ENCODE measurements around the gene THRB.

The THRB gene

DNA sequence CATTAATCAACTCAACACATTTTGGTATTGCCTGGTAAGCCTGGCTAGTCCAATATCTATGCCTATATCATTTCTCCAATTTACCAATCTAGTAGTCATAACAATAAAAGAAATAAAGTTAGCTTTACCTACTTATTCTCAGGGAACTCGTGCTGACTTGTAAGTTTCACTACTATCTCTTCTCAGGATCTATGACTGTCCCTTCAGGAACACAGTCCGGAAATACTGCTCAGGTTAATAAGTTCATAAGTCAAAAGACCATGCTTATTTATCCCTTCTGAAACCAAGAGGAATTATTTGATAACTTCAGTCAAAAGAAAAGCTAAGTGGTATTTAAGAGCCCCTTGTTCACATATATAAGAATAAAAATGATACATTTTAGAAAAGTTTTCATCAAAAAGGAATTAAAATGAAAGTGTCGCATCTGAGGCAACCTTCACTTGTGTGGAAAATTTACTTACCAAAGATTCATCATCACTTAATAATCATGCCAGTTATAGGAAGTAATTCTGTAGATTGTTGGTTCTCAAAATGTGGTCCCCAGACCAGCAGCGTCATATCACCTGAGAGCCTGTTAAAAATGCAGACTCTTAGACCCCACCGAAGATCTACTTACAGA is 15.5 kb upstream of the THRB start:
- DNase-seq = no peak

DNA sequence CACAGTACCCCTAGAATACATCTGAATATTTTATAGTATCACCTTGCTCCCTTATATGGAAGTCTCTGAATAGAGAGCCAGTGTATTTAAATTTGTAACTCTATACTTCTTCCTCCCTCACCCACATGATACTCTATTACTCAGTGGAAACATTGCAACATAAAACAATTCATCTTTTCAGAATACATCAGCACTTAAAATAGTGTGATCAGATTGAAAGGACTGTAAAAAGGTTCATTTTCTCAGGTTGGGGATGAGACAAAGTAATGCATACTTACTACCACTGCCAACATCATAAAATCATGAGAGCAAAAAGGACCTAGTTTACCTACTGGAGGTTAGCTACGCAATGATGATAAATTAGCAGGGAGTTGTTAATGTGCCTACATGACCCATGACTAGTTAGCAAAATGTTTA is 13.8 kb upstream of the THRB start:
- DNase-seq = no peak

DNA sequence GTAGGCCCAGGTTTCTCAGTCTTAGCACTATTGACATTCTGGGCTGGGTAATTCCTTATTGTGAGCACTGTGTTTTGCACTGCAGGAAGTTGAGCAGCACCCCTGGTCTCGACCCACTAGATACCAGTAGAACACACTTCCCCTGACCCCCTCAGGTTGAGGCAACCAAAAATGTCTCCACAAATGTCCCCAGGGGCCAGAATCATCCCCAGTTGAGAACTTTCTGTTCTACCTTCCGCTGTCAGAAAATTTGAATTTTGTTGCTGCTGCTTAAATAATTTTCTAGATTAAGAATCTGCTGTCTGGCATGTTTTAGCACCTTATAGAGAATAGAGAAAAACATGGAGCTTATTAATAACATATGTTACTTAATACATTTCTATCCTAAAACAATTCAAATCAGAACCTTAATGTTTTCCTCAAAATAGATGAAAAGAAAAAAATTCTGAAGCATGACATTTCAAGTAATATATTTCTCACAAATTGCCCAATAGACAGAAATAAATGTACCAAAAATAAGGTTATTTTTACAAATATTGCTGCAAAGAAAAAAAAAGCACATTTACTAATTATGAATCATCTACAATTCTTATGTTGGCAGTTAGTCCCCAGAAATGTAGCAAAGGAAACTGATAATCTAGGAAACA is 13.2 kb upstream of the THRB start:
- no peak for DNase-seq

DNA sequence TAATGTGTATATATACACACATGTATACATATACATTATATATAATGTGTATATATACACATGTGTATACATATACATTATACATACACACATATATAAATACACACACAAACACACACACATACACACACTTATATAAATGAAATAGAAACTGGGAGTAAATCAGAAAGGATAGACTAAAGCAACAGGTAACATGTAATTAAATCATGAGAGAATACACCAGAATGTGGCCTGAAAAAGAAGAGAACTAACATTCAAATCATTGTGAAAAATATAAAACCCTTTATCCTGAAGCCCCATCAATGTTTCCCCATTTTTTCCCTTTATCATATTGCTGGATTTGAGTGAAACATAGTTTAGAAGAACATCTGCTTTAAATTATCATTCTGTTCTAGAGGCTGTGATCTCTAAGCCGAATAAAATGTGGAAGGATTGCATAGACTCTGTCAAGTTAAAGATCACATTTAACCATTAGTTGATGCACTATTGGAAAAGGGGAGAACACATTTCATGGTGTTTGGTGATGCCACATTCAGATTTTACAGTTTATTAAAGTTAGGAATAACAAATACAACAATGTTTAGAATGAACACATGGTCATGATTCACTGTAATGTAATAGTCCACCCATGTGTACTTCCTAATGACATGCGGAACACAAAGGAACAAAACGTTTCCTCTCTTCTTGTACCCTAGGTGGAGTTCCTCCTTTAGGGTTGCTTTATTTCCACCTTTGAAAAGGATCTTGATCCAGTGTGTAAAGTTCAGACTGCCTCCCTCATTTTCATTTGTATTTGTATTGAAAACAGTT is 12.5 kb upstream of the THRB start:
- no peak for DNase-seq

DNA sequence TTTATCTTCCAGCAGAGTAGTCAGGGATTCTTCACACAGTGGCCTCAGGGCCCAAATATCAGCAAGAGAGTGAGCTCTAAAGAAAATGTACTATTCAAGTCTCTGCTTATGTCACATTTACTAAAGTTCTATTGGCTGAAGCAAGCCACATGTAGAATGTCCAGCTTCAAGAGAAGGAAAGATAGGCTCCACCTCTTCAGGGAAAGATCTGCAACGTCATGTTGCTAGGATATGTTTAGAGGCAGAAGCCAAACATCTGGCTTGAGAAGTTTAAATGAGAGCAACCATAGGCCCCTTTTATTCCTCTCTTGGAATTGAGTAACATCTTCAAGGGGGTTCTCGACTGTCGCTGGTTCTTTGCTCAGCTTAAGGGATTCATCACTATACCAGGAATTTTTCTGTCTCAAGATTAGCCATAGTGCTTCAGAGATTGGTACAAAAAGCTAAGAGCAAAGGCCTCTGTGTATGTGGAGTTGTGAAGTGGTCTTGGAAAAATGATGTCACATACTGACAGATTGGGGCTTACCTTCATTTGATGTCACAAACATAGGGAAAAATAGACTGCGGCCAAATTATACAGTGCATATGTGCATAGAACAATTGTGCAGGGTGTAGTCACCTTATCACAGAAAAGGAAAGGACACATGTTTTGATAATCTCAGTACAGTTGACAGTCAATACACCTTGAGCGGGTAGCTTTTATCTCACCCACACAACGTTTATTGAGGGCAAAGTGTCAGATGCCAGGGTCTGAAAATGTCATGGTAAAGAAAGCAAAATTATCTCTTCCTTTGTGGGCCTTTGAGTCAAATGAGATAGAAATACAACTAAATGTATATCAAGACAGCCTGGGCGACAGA is 11.3 kb upstream of the THRB start:
- no peak for DNase-seq

DNA sequence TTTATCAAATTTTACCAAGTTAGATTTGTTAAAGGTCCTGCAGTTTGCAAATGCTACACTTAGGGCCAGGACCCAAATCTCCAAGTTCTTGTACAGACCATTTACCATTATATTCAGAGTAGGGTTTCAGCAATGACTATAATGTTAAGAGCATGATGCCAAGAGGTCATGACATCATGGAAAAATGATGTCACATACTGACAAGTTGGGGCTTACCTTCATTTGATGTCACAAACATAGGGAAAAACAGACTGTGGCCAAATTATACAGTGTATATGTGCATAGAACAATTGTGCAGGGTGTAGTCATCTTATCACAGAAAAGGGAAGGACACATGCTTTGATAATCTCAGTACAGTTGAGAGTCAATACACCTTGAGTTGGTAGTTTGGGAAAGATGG is 10.1 kb upstream of the THRB start:
- no peak for DNase-seq

DNA sequence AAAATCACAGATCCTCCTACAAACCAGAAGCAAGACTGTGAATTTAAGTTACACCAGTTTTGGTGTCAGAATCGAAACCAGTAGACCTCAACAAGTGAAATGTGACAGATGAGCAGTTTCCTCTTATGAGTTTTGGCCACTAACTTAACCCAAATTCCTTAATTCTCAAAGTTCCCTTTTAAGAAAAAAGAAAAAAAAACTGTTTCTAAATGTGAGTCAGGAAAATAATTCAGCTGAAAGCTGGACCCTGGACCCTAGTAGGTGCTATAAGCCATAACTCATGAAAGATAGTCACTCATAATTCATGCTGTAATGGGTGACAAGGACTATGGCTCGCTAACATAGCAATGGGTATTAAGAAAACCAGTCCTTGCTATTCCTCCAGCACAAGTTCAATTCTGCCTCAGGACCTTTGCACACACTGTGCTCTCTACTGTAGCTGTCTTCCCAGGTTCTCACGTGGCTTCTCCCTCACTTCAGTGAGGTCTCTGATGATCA is 9.0 kb upstream of the THRB start:
- DNase-seq = no peak

DNA sequence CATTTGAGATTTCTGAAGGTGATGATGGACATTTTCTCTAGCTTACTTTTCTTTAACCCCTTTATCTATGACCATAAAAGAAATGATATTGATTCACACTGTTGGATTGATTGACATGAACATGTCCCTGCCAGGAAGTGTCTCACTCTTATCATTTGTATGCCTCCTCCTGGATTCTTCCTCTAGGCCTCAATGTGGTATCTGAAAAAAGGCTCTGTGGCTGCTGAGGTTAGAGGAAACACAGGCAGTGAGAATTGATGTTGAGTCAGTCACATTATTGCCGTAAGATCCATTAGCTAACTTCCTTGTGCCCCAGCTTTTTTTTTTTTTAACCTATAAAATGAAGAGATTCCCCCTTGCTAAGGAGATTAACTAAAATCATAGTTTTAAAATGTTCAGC is 8.0 kb upstream of the THRB start:
- no peak for DNase-seq

DNA sequence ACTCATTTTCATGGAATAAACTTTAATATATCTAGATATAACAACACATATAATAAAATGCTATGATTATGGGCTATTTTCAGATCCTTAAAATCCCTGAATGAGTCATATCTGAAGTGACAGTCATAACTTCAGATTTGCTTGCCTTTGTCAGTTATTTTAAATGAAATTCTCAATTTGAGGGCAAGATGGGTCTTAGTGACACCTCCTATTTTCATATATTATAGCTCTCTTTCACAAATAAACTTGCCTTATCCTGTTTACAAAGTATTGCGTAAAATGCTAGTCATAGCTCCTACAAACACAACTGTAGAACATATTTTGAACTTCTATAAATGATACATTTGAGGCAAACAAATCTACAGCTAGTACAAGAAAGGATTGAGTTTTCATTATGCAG is 6.2 kb upstream of the THRB start:
- no peak for DNase-seq

DNA sequence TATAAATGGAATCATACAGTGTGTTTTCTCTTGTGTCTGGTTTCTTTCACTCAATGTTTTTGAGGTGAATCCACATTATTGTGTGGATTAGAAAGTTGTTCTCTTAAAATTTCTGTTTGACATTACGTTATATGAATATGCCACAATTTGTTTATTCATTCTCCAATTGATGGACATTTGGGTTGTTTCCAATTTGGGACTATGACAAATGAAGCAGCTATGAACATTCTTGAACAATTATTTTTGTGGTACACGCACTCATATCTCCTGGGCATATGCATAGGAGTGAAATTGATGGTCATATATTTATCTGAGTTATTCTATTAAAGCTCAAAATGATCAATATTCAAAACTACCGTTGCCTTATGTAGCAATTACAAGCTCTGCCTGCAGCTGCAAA is 5.3 kb upstream of the THRB start:
- DNase-seq = no peak

DNA sequence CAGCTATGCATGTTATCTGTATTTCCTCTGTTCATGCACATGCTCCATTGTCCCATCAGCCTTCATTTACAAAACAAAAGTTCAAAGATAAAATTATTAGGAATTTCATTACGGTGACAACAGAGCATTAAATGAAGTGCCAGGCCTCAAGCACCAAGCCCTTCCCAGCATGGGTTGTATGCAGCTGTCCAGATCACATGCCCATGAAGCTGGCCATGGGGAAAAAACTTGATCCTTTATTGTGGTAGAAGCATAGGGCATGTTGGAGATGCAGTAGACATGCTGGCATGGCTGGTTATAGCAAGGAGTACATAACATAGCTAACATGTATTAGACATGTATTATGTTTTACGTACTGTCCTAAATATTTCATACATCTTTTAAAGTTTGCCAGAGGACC is 4.1 kb upstream of the THRB start:
- DNase-seq = no peak

DNA sequence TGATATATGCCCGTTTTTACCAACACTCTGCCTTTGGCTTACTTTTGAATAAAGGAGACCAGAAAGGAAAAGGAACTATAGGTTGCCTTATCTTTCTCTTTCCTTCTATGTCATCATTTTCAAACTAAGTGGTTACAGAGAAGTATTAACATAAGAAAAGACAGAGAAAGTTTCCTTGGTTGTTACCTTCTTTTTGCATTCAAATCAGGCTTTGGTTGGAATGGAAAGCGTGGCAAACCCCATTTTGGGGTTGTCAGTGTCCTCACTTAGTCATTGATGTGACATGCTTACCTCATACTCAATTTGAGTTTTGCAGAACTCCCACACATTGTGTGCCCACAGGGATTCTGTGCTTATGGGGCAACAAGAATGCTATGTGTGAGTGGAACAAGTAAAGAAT is 3.7 kb upstream of the THRB start:
- no peak for DNase-seq

DNA sequence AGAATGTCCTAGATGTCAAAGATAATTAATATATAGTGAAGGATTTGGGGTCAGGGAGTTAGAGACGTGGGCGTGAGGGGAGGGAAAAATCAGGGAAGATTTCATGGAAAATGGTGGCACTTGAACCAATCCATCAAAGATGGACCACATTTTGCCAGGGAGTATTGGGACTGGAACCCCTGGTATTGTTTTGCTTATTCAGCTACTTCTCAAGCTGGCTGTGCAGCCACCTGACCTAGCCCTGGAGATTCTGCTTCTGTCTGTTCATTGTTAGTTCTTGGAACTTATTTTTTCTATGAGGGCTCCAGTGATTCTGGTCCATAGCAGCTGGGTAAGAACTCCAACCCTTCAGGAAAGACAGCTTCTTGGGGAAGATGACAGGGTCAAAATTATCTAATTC is 3.3 kb upstream of the THRB start:
- DNase-seq = no peak

DNA sequence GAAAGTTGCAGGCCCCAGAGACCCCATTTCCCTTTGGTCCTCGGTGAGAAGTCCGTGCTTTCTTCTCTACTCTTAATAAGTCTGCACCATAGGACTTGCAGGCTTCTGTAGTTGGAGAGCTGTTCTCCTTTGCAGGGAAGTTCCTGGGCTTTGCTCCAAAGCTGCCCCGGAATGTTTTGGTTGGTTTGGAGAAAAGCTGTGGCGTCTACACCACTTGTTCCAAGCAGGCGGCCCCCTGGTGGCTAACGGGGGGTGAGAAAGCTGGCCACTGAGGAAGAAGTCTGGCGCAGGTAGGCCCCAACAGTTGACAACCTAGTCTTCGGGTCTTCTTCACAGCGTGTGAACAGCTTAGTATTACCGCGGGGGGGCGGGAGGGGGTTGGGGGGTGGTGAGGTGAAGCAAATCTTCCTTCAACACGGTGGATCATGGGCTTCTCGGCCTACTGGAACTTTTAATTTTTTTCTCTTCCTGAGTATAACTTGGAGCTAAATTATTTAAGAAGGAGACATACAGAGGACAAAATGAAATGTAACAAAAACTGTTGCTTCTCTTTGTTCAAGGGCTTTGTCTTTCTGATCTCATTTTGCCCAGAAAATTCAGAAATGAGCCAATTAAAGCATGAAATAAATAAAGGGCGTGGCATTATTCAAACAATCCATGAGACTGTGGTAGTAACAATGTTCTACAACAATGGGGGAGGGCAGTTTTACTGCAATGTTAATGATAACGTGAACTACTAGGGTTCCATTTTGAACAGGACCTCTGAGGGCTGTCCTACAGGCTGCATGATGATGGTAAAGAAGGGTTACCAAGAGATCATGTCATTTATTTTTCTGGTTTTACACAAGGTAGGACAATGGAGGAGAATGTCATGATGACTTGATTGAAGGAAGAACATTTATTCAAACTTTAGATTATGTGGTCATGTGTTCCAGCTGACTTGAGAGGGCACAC is 2.2 kb upstream of the THRB start:
- no peak for DNase-seq

DNA sequence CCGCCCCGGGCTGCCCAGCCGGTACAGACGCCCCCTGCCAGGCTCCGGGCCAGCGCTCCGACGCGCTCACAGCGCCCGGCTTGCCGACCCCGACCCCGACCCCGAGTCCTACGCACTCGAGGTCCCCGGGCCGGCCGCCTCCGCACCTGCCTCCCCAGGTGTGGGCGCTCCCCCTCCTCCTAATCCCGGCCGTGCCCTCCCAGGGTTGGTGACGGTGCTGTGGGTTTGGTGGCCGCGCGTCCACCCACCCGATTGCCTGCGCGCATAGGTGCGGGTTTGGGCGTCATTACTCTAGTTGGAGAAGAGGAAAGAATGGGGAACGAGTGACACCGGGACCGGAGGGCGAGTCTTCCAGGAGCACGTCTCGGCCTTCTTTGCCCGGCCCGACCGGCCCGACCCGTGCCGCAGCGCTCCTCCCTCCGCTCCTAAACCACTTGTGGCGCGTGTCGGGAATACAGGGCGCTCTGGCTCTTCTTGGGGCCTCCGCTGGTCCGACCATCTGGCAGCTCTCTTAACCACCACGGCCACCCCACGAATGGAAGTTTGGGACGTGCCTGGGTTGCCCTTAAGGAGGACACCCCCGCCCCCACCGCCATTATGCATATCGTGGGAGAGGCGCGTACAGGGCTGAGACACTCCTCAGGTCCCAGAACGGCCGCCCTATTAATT is 810 bp upstream of the THRB start:
- no peak for DNase-seq

DNA sequence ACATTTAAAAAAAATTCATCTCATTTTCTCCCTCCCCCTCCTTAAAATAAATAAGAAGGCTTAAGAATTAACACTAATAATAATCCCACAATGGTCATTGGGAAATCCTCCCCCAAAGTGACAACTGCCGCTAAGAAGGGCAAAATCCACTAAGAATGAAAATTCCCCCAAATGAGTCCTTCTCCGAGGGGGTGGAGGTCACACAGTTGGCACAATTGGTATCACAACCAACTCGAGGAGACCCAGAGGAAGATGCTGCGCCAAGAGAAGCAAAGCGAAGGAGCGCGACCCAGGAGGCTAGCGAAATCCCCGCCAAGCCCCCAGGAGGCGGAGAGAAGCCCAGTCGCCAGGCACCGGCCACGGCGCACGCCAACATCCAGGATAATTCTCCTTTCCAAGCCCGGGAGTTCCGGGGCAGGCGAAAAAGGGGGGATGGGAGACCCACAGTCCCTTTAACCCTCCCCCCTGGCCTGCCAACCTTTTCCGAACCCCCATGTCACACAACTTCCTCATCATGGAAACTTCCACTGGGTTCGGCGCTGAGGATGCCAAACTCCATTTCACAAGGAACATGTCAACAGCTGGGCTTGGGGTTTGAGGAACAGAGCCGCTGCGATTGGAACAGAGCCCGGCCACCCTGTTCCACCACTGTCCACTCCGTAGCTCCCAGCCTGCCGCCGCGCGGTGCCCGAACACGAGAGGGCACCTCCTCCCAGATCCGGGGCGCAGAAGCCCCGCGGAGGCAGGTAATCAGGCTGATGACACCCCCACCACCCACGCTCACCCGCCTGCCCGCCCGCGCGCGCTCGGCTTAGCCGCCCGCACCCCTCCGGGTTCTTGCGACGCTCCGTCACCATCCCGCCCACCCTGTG is 668 bp downstream of the THRB start:
- no peak for DNase-seq

DNA sequence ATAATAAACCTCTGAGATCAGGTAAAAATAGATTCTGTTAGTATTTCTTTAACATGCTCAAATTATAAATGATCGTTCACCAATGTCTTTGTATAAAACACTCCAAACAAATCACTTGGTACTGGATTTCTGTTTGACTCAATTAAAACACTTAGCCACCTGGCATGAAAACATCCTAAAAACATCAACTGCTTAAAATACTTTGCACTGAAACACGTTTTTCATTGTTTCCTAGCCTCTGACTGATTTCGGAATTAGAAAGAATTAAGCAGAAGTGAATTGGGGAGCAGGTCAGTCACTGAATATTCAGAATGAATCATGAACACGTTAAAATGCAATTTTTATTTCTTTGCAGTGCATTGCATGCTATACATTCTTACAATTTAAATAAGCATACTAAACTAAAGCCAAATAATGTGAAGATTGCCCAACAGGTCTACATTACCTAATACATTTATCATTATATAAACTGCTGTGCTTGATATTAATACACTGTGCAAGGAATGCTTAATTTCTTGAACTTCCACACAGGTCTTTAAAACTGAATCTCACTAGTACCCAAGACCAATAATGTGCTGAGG is 1.6 kb downstream of the THRB start:
- DNase-seq = no peak

DNA sequence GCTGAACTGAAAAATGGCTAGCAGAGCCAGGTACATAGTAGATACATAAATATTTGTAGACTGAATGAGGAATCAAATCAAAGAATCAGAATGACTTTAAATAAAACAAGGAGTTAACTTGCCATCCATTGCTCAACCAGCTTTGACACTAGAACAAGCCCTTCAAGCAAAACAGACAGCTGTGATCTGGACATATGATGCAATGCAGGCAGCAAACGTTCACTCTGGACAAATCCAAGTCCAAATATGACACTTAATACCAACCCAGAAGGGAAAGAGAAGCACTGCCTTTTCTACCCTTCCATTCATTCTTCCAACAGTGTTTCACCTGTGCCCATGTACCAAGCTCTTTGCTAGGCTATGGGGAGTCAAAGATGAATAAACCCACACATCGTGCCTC is 4.5 kb downstream of the THRB start:
- DNase-seq = no peak

DNA sequence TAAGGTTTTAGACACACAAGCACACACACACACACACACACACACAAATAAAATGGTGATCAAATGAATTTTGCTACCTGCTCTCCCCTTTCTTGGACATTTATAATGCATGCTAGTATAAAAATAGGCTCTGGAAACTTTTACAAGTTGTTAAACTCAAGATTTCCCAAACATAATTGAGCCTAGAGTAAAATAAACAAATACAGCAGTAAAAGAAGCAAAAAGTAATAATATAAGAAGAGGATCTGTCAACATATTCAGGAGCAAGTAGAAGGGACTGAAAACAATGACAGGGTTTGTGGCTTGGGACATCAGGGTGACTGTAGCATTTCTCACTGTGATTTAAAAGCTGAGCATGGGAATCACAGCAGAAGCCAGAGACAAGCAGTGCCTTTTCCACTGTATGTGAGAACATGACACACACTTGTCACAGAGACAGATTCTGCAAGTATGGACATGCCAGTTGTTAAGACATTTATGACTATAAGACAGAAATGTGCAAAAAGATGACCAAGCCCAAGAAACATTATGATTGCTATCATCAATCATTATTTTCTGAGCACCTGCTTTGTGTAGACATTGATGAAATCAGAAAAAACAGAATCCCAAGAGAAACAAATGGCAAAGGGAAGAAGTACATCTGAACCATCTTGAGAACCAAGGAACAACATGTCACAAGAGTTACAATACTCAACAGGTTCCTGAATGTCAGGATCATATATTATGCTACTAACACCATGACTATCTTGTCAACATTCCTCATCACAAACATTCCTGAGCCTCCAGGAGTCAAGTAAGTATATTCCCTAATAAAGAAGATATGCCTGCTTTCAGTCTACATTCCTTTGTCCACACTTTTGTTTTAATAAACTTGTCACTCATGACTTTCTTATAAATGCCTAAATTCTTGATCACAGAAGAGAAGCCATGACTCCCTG is 7.1 kb downstream of the THRB start:
- no peak for DNase-seq
